Measurements from ENCODE around the gene CCDC33. TPM values are rescaled to one million over a fixed set of nuclear protein-coding genes. Genes with fewer than 3 reads are reported as not detected.

The CCDC33 gene
- polyA plus RNA-seq, 1 experiment, result not detected

DNA sequence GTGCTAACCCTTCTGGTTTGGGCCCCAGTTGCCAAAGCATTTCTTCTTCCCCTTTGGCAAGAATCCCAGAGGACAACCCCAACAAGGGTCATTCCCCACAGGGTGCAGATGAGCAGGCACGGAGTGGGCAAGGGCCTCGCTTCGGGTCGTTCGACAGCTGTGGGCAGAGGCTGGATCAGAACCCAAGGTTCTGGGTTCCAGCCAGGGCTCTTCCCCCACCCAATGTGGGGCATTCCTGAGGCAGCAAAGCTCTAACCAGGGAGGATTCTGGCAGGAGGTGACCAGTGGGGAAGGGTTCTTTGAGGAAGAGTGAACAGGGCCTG, 83.0 kb downstream of the CCDC33 start:
- no peak overlapping the region for H3K4me3 ChIP-seq (ENCODE audit: low read depth, low read length)
- H3K27ac ChIP-seq (ENCODE audit: low read depth, low read length), result no peak overlapping the region
- TF ChIP-seq CTCF (IDR thresholded peaks at IDR 0.05; ENCODE audit: low read depth, low read length), result no peak
- POLR2A ChIA-PET, result no interaction called here
- DNase-seq (ENCODE audit: low read depth, low spot score), result no peak
- peaks cover 5% of the 10 kb centered on the region; the same call in 1 of the 2 replicates for H3K9me3 ChIP-seq (ENCODE audit: control insufficient read depth, insufficient read depth, low read length)
- peaks cover 1% of the 10 kb centered on the region for H3K27me3 ChIP-seq (ENCODE audit: control insufficient read depth, insufficient read depth, low read length)
- CTCF ChIA-PET, result interaction anchor here (1.1 to 6.2 kb wide), 4 partner anchors 9 to 346 kb away, joined by 4 to 101 read pairs (median 54); no protein-coding TSS in a partner anchor

DNA sequence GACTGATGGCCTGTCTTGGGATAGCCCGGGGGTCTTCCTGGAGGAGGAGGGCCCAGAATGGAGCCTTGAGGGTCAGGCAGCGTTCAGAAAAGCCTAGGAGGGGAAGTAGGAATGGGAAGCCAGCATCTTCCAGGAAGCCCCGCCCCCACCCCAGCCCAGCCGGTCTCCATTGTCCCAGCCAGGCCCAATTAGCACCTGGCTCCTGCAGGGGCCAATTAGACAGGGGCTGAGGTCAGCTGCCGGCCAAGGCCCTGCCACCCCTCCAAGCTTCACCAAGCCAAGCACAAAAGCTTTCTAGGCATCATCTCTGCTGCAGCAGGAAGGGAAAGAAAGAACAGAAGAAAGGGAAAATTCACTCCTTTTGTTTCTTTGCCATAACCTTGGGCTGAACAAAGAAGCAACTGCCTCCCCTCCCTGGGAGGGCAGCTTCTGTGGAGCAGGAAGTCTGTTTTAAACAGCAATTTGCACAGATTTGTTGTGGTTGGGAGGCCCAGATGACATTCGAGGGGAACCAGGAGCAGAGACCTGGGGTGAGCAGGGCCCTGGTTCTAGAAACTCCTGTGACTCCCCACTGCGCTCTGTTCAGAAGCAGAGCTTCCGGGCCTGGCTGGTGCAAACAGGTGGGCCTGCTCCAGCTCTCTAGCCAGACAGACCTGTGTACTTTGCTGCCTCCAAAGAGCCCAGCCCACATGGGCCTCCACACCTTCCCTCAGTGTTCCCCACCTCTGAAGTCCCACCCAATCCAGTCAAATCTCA, 83.6 kb downstream of the CCDC33 start:
- DNase-seq (ENCODE audit: low read depth, low spot score), result no peak
- Histone ChIP-seq H3K27ac (ENCODE audit: low read depth, low read length) (no peak overlapping the region), H3K4me3 (ENCODE audit: low read depth, low read length) (no peak overlapping the region), H3K9me3 (ENCODE audit: control insufficient read depth, insufficient read depth, low read length) (peaks cover 5% of the 10 kb centered on the region; the same call in 1 of the 2 replicates), H3K27me3 (ENCODE audit: control insufficient read depth, insufficient read depth, low read length) (peaks cover 3% of the 10 kb centered on the region)
- CTCF ChIA-PET, result interaction anchor here (1.1 to 6.2 kb wide), 7 partner anchors 10 to 347 kb away, joined by 4 to 101 read pairs (median 43); no protein-coding TSS in a partner anchor
- POLR2A ChIA-PET, result no interaction called here
- no peak for TF ChIP-seq CTCF (IDR thresholded peaks at IDR 0.05; ENCODE audit: low read depth, low read length)

DNA sequence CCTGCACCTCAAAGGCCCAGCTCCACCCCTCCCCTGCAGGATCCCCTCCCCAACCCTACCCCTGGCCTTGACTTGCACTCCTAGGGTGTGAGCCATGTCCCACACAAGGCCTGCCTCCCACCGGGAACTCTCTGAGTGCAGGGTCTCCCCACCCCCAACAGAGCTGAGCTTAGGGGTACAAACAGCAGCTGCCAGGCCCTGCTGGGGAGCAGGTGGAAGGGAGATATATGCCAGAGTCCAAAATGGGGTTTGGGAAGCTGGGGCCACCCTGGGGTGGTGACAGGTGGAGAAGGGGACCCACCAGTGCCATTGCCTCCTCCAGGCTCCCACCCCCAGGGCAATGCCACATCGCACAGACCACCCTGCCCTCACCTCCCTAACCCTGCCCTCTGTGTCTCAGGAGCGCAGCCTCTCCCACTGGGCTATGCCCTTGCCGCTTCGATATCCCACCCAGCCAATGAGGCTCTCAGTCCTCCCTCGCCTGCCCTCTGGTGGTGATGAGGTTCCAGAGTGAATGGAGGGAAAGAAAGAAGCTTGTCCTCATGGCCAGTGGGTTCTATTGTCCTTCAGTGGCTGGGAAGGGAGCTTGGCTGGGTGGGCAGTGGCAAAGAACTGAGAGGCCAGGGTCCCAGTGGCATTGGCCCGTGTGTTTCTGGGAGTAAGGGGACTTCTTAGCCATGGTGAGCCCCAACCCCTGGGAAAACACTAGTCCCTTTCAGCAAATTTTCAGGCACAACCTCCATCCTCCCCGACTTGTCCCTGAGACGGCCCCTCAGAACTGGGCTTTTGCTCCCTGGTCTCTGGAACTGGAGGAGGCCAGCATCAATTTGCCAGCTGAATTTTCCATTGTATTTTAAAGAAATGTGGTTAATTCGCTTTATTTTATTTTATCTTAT, 84.5 kb downstream of the CCDC33 start:
- no peak overlapping the region for H3K4me3 ChIP-seq (ENCODE audit: low read depth, low read length)
- ChIA-PET CTCF (interaction anchor here (0.6 to 6.2 kb wide), 25 partner anchors 10 to 954 kb away, joined by 3 to 101 read pairs (median 4); partner anchors contain the start of gene PML), POLR2A (no interaction called here)
- TF ChIP-seq CTCF (IDR thresholded peaks at IDR 0.05; ENCODE audit: low read depth, low read length), result peak; percentile 71
- H3K27ac ChIP-seq (ENCODE audit: low read depth, low read length), result no peak overlapping the region
- DNase-seq (ENCODE audit: low read depth, low spot score), result no peak
- peaks cover 5% of the 10 kb centered on the region for H3K27me3 ChIP-seq (ENCODE audit: control insufficient read depth, insufficient read depth, low read length)
- peaks cover 5% of the 10 kb centered on the region; the same call in 1 of the 2 replicates for H3K9me3 ChIP-seq (ENCODE audit: control insufficient read depth, insufficient read depth, low read length)

GRCh38 chr15:74322558-74323180, 86.5 kb downstream of the CCDC33 start:
- DNase-seq (ENCODE audit: low read depth, low spot score), result no peak
- peaks cover 5% of the 10 kb centered on the region; the same call in 1 of the 2 replicates for H3K9me3 ChIP-seq (ENCODE audit: control insufficient read depth, insufficient read depth, low read length)
- no peak overlapping the region for H3K27ac ChIP-seq (ENCODE audit: low read depth, low read length)
- TF ChIP-seq CTCF (IDR thresholded peaks at IDR 0.05; ENCODE audit: low read depth, low read length), result peak; percentile 93
- H3K4me3 ChIP-seq (ENCODE audit: low read depth, low read length), result no peak overlapping the region
- H3K27me3 ChIP-seq (ENCODE audit: control insufficient read depth, insufficient read depth, low read length), result peaks cover 11% of the 10 kb centered on the region
- ChIA-PET POLR2A (no interaction called here), CTCF (interaction anchor here (0.7 to 6.2 kb wide), 21 partner anchors 13 to 952 kb away, joined by 3 to 101 read pairs (median 5); no protein-coding TSS in a partner anchor)

Data from AG04450 (cell line).